ENCODE data around the gene NAV3.
A peak's percentile ranks its signal among the peaks of the same experiment; 100 is the strongest.

NAV3 gene

GRCh38 chr12:77995436-77996167 lies 164.9 kb downstream of the NAV3 start:
- no peaks in the 10 kb centered on the region for H3K9me3 ChIP-seq (ENCODE audit: control extremely low read depth in 1 of 5, control insufficient read depth in 4 of 5, insufficient read depth in 2 of 5, low read depth in 1 of 5, low read length in 4 of 5)
- POLR2A ChIA-PET = no interaction called here
- H3K4me1 ChIP-seq (ENCODE audit: control extremely low read depth in 1 of 4, control insufficient read depth in 4 of 4, insufficient read depth in 4 of 4, low read length in 3 of 4) = peaks cover 0 to 5% (median 0%) of the 10 kb centered on the region in 4 experiments
- no peaks in the 10 kb centered on the region for H3K27me3 ChIP-seq (replicated peaks in 2 of 5; ENCODE audit: control insufficient read depth in 4 of 5, insufficient read depth in 5 of 5, low read length in 4 of 5)
- H3K36me3 ChIP-seq (ENCODE audit: control insufficient read depth in 4 of 4, insufficient read depth in 4 of 4, low read length in 3 of 4) = no peaks in the 10 kb centered on the region
- CTCF ChIA-PET = no interaction called here
- DNase-seq = no peak
- H3K4me3 ChIP-seq (ENCODE audit: control insufficient read depth in 1 of 7, extremely low read depth in 1 of 7, insufficient read depth in 4 of 7, low read depth in 2 of 7, low read length in 6 of 7) = no peak overlapping the region
- no CpG with 5 or more reads among the region's 2 CpGs for WGBS (ENCODE audit: insufficient coverage)
- H3K27ac ChIP-seq (ENCODE audit: insufficient read depth in 1 of 2, low read depth in 1 of 2, low read length in 2 of 2, poor library complexity in 1 of 2, severe bottlenecking in 2 of 2) = no peak overlapping the region

DNA sequence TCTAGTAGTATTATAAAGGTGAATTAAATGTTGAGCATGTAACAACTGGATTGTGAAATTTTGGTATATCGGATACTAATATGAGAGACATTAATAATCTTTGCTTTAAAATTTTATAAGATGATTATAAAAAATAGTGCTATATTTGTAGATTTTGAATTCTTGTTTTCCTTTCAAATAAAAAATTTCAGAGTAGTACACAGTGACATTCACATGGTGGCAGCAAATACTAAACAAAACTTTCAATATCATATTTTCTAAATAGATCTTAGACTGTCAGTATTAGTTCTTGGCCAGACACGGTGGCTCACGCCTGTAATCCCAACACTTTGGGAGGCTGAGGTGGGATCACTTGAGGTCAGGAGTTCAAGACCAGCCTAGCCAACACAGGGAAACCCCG lies 166.0 kb downstream of the NAV3 start:
- Histone ChIP-seq H3K4me1 (ENCODE audit: control extremely low read depth in 1 of 4, control insufficient read depth in 4 of 4, insufficient read depth in 4 of 4, low read length in 3 of 4) (peaks cover 0 to 5% (median 0%) of the 10 kb centered on the region in 4 experiments), H3K4me3 (ENCODE audit: control insufficient read depth in 1 of 7, extremely low read depth in 1 of 7, insufficient read depth in 4 of 7, low read depth in 2 of 7, low read length in 6 of 7) (no peak overlapping the region), H3K36me3 (ENCODE audit: control insufficient read depth in 4 of 4, insufficient read depth in 4 of 4, low read length in 3 of 4) (no peaks in the 10 kb centered on the region), H3K9me3 (ENCODE audit: control extremely low read depth in 1 of 5, control insufficient read depth in 4 of 5, insufficient read depth in 2 of 5, low read depth in 1 of 5, low read length in 4 of 5) (no peaks in the 10 kb centered on the region), H3K27me3 (replicated peaks in 2 of 5; ENCODE audit: control insufficient read depth in 4 of 5, insufficient read depth in 5 of 5, low read length in 4 of 5) (no peaks in the 10 kb centered on the region), H3K27ac (ENCODE audit: insufficient read depth in 1 of 2, low read depth in 1 of 2, low read length in 2 of 2, poor library complexity in 1 of 2, severe bottlenecking in 2 of 2) (no peak overlapping the region)
- ChIA-PET POLR2A (no interaction called here), CTCF (no interaction called here)
- WGBS (ENCODE audit: insufficient coverage) = 96% methylated on average over 3 of the region's 4 CpGs
- no peak for DNase-seq

DNA sequence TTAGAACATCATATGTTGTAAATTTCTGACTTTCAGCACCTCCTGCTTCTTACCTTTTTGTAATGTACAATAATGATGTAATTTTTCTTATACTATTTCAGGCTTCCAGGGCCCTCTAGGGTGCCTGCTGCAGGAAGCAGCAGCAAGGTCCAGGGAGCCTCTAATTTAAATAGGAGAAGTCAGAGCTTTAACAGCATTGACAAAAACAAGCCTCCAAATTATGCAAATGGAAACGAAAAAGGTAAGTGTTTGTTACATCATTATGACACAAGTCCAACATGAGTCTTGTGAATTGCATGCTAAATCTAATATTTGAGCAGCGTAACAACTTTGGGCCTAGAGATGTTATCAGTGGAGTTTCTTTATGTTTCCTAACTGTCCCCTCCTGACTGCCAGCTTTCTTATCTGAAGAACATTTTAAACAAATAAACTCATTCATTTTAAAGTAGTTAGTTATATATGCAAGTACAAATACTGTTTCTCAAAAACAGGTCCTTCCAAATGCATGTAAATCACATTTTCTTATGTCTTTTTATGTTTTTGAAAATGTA lies 167.6 kb downstream of the NAV3 start:
- no peaks in the 10 kb centered on the region for H3K27me3 ChIP-seq (replicated peaks in 2 of 5; ENCODE audit: control insufficient read depth in 4 of 5, insufficient read depth in 5 of 5, low read length in 4 of 5)
- H3K9me3 ChIP-seq (ENCODE audit: control extremely low read depth in 1 of 5, control insufficient read depth in 4 of 5, insufficient read depth in 2 of 5, low read depth in 1 of 5, low read length in 4 of 5) = no peaks in the 10 kb centered on the region
- DNase-seq = no peak
- no CpG with 5 or more reads among the region's 2 CpGs for WGBS (ENCODE audit: insufficient coverage)
- peaks cover 0 to 5% (median 0%) of the 10 kb centered on the region in 4 experiments for H3K4me1 ChIP-seq (ENCODE audit: control extremely low read depth in 1 of 4, control insufficient read depth in 4 of 4, insufficient read depth in 4 of 4, low read length in 3 of 4)
- H3K27ac ChIP-seq (ENCODE audit: insufficient read depth in 1 of 2, low read depth in 1 of 2, low read length in 2 of 2, poor library complexity in 1 of 2, severe bottlenecking in 2 of 2) = no peak overlapping the region
- no peaks in the 10 kb centered on the region for H3K36me3 ChIP-seq (ENCODE audit: control insufficient read depth in 4 of 4, insufficient read depth in 4 of 4, low read length in 3 of 4)
- no peak overlapping the region for H3K4me3 ChIP-seq (ENCODE audit: control insufficient read depth in 1 of 7, extremely low read depth in 1 of 7, insufficient read depth in 4 of 7, low read depth in 2 of 7, low read length in 6 of 7)
- CTCF ChIA-PET = interaction anchor here (0.8 to 1.5 kb wide), 4 partner anchors 9 to 119 kb away, joined by 3 to 4 read pairs (median 4); no protein-coding TSS in a partner anchor
- POLR2A ChIA-PET = no interaction called here

DNA sequence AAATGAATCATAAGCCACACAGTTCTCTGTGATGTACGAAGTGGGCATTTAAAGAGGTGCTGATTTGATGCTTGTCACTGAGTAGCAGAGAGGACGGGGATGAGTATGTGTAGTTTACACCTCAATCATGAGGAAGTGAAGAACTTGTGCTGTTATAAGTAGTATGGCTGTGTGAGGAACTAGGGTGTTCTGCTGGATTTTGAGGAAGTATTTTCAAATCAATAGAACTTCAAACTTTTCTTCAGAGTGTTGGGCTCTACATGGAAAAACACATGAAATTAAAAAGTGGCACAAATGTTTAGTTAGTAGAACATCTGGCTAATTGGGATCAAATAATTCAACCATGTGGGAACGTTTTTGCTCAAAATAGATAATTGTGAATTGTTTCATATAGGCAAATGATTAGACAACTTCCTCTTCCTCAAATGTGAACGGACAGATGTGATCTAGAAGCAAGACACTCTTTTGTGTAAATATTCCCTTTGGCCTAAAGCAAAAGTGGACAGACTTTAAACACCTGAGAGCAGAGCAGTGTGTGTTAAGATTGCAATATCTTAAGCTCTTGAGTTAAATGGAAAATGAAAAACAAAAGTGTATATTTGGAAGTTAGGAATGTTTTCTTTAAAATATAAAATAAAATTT lies 168.5 kb downstream of the NAV3 start:
- no peaks in the 10 kb centered on the region for H3K27me3 ChIP-seq (replicated peaks in 2 of 5; ENCODE audit: control insufficient read depth in 4 of 5, insufficient read depth in 5 of 5, low read length in 4 of 5)
- no peaks in the 10 kb centered on the region for H3K36me3 ChIP-seq (ENCODE audit: control insufficient read depth in 4 of 4, insufficient read depth in 4 of 4, low read length in 3 of 4)
- DNase-seq = peak in 2 of 3 donors; percentile 50 to 72
- H3K9me3 ChIP-seq (ENCODE audit: control extremely low read depth in 1 of 5, control insufficient read depth in 4 of 5, insufficient read depth in 2 of 5, low read depth in 1 of 5, low read length in 4 of 5) = no peaks in the 10 kb centered on the region
- CTCF ChIA-PET = interaction anchor here (0.8 to 1.4 kb wide), 2 partner anchors 8 to 10 kb away, joined by 3 to 4 read pairs; no protein-coding TSS in a partner anchor
- no peak overlapping the region for H3K27ac ChIP-seq (ENCODE audit: insufficient read depth in 1 of 2, low read depth in 1 of 2, low read length in 2 of 2, poor library complexity in 1 of 2, severe bottlenecking in 2 of 2)
- WGBS (ENCODE audit: insufficient coverage) = 13% methylated on average over 3 of the region's 4 CpGs
- H3K4me1 ChIP-seq (ENCODE audit: control extremely low read depth in 1 of 4, control insufficient read depth in 4 of 4, insufficient read depth in 4 of 4, low read length in 3 of 4) = peaks cover 0 to 5% (median 0%) of the 10 kb centered on the region in 4 experiments
- no peak overlapping the region for H3K4me3 ChIP-seq (ENCODE audit: control insufficient read depth in 1 of 7, extremely low read depth in 1 of 7, insufficient read depth in 4 of 7, low read depth in 2 of 7, low read length in 6 of 7)
- POLR2A ChIA-PET = no interaction called here

- CTCF ChIA-PET = interaction anchor here (1.1 kb wide), 1 partner anchor 11 kb away, joined by 3 read pairs; no protein-coding TSS in a partner anchor
- WGBS (ENCODE audit: insufficient coverage) = no CpG with 5 or more reads among the region's 1 CpG
- no peaks in the 10 kb centered on the region for H3K36me3 ChIP-seq (ENCODE audit: control insufficient read depth in 4 of 4, insufficient read depth in 4 of 4, low read length in 3 of 4)
- no peak for DNase-seq
- H3K4me3 ChIP-seq (ENCODE audit: control insufficient read depth in 1 of 7, extremely low read depth in 1 of 7, insufficient read depth in 4 of 7, low read depth in 2 of 7, low read length in 6 of 7) = no peak overlapping the region
- POLR2A ChIA-PET = no interaction called here
- no peak overlapping the region for H3K27ac ChIP-seq (ENCODE audit: insufficient read depth in 1 of 2, low read depth in 1 of 2, low read length in 2 of 2, poor library complexity in 1 of 2, severe bottlenecking in 2 of 2)
- no peaks in the 10 kb centered on the region for H3K27me3 ChIP-seq (replicated peaks in 2 of 5; ENCODE audit: control insufficient read depth in 4 of 5, insufficient read depth in 5 of 5, low read length in 4 of 5)
- H3K4me1 ChIP-seq (ENCODE audit: control extremely low read depth in 1 of 4, control insufficient read depth in 4 of 4, insufficient read depth in 4 of 4, low read length in 3 of 4) = peaks cover 0 to 5% (median 0%) of the 10 kb centered on the region in 4 experiments
- no peaks in the 10 kb centered on the region for H3K9me3 ChIP-seq (ENCODE audit: control extremely low read depth in 1 of 5, control insufficient read depth in 4 of 5, insufficient read depth in 2 of 5, low read depth in 1 of 5, low read length in 4 of 5)
Measured at GRCh38 chr12:78002878-78003277, 172.2 kb downstream of the NAV3 start.

DNA sequence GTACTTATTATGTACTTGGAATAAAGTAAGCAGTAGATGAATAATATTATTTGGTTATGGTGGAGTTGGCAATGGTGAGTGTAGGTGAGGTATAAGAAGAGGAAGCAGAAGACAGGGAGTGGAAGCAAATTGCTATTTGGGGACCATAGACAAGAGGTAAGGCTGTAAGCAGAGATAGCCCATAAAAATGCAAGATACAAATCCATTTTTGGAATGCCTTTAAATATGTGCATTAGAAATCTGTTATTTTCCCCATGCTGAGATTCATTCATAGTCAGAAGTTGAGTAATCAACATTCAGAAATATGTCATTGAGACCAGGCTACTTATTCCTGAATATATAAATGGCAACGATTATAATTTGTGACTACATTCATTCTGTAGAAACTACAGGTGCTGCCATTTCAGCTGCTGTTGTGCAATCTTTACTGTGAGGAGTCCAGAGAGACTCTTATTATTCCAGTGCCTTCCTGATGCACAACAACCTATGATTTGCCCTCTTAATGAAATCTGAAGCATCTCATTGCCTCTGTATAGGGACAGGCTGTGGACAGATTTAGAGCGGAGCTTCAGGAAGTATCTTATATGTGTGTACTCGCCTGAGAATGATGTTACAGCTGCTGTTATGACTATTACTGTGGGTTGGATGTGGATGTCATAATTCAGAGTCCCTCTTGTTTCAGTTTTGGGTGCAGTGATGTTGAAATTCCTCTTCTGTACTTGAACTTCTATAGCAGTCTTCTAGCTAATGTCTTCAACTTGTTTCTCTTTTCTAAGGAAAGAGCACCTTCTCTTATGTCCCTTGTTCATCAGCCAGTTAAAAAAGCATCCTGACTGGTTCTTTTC lies 173.8 kb downstream of the NAV3 start:
- ChIA-PET POLR2A (no interaction called here), CTCF (no interaction called here)
- no peak for DNase-seq
- 100% methylated on average over 2 of the region's 3 CpGs for WGBS (ENCODE audit: insufficient coverage)
- Histone ChIP-seq H3K27me3 (replicated peaks in 2 of 5; ENCODE audit: control insufficient read depth in 4 of 5, insufficient read depth in 5 of 5, low read length in 4 of 5) (no peaks in the 10 kb centered on the region), H3K36me3 (ENCODE audit: control insufficient read depth in 4 of 4, insufficient read depth in 4 of 4, low read length in 3 of 4) (no peaks in the 10 kb centered on the region), H3K4me3 (ENCODE audit: control insufficient read depth in 1 of 7, extremely low read depth in 1 of 7, insufficient read depth in 4 of 7, low read depth in 2 of 7, low read length in 6 of 7) (no peak overlapping the region), H3K27ac (ENCODE audit: insufficient read depth in 1 of 2, low read depth in 1 of 2, low read length in 2 of 2, poor library complexity in 1 of 2, severe bottlenecking in 2 of 2) (no peak overlapping the region), H3K9me3 (ENCODE audit: control extremely low read depth in 1 of 5, control insufficient read depth in 4 of 5, insufficient read depth in 2 of 5, low read depth in 1 of 5, low read length in 4 of 5) (no peaks in the 10 kb centered on the region), H3K4me1 (ENCODE audit: control extremely low read depth in 1 of 4, control insufficient read depth in 4 of 4, insufficient read depth in 4 of 4, low read length in 3 of 4) (no peaks in the 10 kb centered on the region)
